ENCODE measurements around the gene TIMM8A. TPM values are rescaled to one million over a fixed set of nuclear protein-coding genes. Genes with fewer than 3 reads are reported as not detected.
"Not testable (repeated sequence)": the region's sequence is repeated elsewhere in the genome, so short reads cannot be mapped to it uniquely, and the experiment has no call there.

Gene TIMM8A
- total and polyA plus RNA-seq, 2 experiments from 2014 or later: 23.5 to 41.7 TPM

GRCh38 chrX:101334310-101334709, 14.2 kb downstream of the TIMM8A start:
- H3K4me3 ChIP-seq; H3K9me2 ChIP-seq (ENCODE audit: insufficient read depth); H3K27me3 ChIP-seq (ENCODE audit: insufficient read depth); H3K79me2 ChIP-seq (replicated peaks; ENCODE audit: insufficient read depth); H3K4me1 ChIP-seq (ENCODE audit: insufficient read depth); ATAC-seq; DNase-seq (ENCODE audit: low spot score); H3K27me3 Mint-ChIP-seq (ENCODE audit: insufficient read depth, low read depth, poor library complexity); H3F3A ChIP-seq (replicated peaks; ENCODE audit: low read depth); H3K9me3 Mint-ChIP-seq; H4K20me1 ChIP-seq (replicated peaks; ENCODE audit: insufficient read depth); H3K4me1 Mint-ChIP-seq; H3K27ac Mint-ChIP-seq; H3K4me2 ChIP-seq; H3K27ac ChIP-seq (ENCODE audit: low read depth); H2AFZ ChIP-seq; H3K4me3 Mint-ChIP-seq; H3K36me3 Mint-ChIP-seq (ENCODE audit: low read depth); H3K36me3 ChIP-seq (ENCODE audit: insufficient read depth): not testable (repeated sequence)

DNA sequence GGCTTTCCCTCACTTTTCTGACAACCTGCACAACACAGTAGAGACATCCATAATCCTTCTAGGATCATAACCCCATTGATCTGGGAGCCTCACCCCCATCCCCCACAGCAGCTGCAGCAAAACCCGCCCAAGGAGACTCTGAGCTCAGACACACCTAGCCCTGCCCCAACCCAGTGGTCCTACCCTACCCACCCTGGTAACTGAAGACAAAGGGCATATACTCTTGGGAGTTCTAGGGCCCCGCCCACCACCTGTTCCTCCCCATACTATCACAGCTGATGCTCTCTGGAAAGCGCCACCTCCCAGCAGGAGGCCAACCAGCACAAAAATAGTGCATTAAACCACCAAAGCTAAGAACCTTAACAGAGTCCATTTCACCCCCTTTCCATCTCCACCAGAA, 21.9 kb downstream of the TIMM8A start:
- H3K27ac Mint-ChIP-seq; H3K4me3 ChIP-seq; H3K4me3 Mint-ChIP-seq; H3F3A ChIP-seq (replicated peaks; ENCODE audit: low read depth); H3K4me1 ChIP-seq (ENCODE audit: insufficient read depth); H3K27ac ChIP-seq (ENCODE audit: low read depth); H3K36me3 Mint-ChIP-seq (ENCODE audit: low read depth); H3K4me2 ChIP-seq; ATAC-seq; H4K20me1 ChIP-seq (replicated peaks; ENCODE audit: insufficient read depth); H3K9me2 ChIP-seq (ENCODE audit: insufficient read depth); H3K36me3 ChIP-seq (ENCODE audit: insufficient read depth); H3K27me3 Mint-ChIP-seq (ENCODE audit: insufficient read depth, low read depth, poor library complexity); H3K27me3 ChIP-seq (ENCODE audit: insufficient read depth); H2AFZ ChIP-seq; H3K9me3 Mint-ChIP-seq; H3K4me1 Mint-ChIP-seq; DNase-seq (ENCODE audit: low spot score); H3K79me2 ChIP-seq (replicated peaks; ENCODE audit: insufficient read depth): not testable (repeated sequence)

GRCh38 chrX:101303790-101304189, 44.8 kb downstream of the TIMM8A start:
- Histone ChIP-seq H3K4me2 (no peak overlapping the region), H3K36me3 (ENCODE audit: insufficient read depth) (no peaks in the 10 kb centered on the region), H3K27ac (ENCODE audit: low read depth) (no peak overlapping the region), H3K4me3 (no peak overlapping the region), H4K20me1 (replicated peaks; ENCODE audit: insufficient read depth) (no peaks in the 10 kb centered on the region), H3K79me2 (replicated peaks; ENCODE audit: insufficient read depth) (no peaks in the 10 kb centered on the region), H3K4me1 (ENCODE audit: insufficient read depth) (no peaks in the 10 kb centered on the region), H3F3A (replicated peaks; ENCODE audit: low read depth) (no peaks in the 10 kb centered on the region), H3K27me3 (ENCODE audit: insufficient read depth) (no peaks in the 10 kb centered on the region), H3K9me2 (ENCODE audit: insufficient read depth) (no peaks in the 10 kb centered on the region), H2AFZ (no peak overlapping the region)
- H3K9me3 Mint-ChIP-seq: no peaks in the 10 kb centered on the region
- ATAC-seq: no peak
- no peak overlapping the region for H3K27ac Mint-ChIP-seq
- H3K4me1 Mint-ChIP-seq: no peaks in the 10 kb centered on the region
- peaks cover 3% of the 10 kb centered on the region for H3K27me3 Mint-ChIP-seq (ENCODE audit: insufficient read depth, low read depth, poor library complexity)
- no peak overlapping the region for H3K4me3 Mint-ChIP-seq
- DNase-seq (ENCODE audit: low spot score): no peak
- no peaks in the 10 kb centered on the region for H3K36me3 Mint-ChIP-seq (ENCODE audit: low read depth)
- TF ChIP-seq REST (IDR thresholded peaks at IDR 0.05; ENCODE audit: unreplicated experiment) (no peak), EZH2phosphoT487 (IDR thresholded peaks at IDR 0.05; ENCODE audit: unreplicated experiment) (no peak), ETS1 (IDR thresholded peaks at IDR 0.05) (no peak), STAT1 (IDR thresholded peaks at IDR 0.05; ENCODE audit: unreplicated experiment) (no peak), EZH2 (IDR thresholded peaks at IDR 0.05; ENCODE audit: low read depth, unreplicated experiment) (no peak)
- TF ChIP-seq, protein P1, sequence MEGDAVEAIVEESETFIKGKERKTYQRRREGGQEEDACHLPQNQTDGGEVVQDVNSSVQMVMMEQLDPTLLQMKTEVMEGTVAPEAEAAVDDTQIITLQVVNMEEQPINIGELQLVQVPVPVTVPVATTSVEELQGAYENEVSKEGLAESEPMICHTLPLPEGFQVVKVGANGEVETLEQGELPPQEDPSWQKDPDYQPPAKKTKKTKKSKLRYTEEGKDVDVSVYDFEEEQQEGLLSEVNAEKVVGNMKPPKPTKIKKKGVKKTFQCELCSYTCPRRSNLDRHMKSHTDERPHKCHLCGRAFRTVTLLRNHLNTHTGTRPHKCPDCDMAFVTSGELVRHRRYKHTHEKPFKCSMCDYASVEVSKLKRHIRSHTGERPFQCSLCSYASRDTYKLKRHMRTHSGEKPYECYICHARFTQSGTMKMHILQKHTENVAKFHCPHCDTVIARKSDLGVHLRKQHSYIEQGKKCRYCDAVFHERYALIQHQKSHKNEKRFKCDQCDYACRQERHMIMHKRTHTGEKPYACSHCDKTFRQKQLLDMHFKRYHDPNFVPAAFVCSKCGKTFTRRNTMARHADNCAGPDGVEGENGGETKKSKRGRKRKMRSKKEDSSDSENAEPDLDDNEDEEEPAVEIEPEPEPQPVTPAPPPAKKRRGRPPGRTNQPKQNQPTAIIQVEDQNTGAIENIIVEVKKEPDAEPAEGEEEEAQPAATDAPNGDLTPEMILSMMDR (conservative IDR thresholded peaks at IDR 0.05; ENCODE audit: low read depth in 2 of 2): no peak

Data from GM23338 (cell line).